Retina (tissue), 1 donor: ENCODE results near the gene BMPER.

Source experiments
- DNase-seq: peaks from one replicate; pipeline ENCODE4 v3.0.0-alpha.2; 2016

Gene BMPER

GRCh38 chr7:34036051-34036920 is 130.9 kb downstream of the BMPER start:
- DNase-seq, result no peak

- no peak for DNase-seq
Observed at GRCh38 chr7:34036972-34037792, 131.8 kb downstream of the BMPER start.

GRCh38 chr7:34038816-34039470 is 133.6 kb downstream of the BMPER start:
- DNase-seq, result no peak

- DNase-seq, result no peak
Observed at GRCh38 chr7:34041707-34042106, 136.4 kb downstream of the BMPER start.

GRCh38 chr7:34042406-34042805 is 137.1 kb downstream of the BMPER start:
- no peak for DNase-seq

GRCh38 chr7:34043461-34044305 is 138.3 kb downstream of the BMPER start:
- DNase-seq, result no peak

GRCh38 chr7:34044306-34044643 is 138.9 kb downstream of the BMPER start:
- DNase-seq, result no peak

- DNase-seq, result peak; percentile 15
Observed at GRCh38 chr7:34044734-34045353, 139.5 kb downstream of the BMPER start.

- no peak for DNase-seq
Observed at GRCh38 chr7:34048445-34048844, 143.1 kb downstream of the BMPER start.

GRCh38 chr7:34054075-34054474 is 148.7 kb downstream of the BMPER start:
- no peak for DNase-seq

- no peak for DNase-seq
Observed at GRCh38 chr7:34057136-34057535, 151.8 kb downstream of the BMPER start.

GRCh38 chr7:34057956-34058355 is 152.6 kb downstream of the BMPER start:
- DNase-seq, result no peak

- no peak for DNase-seq
Observed at GRCh38 chr7:34058801-34059135, 153.4 kb downstream of the BMPER start.

- peak; percentile 24 for DNase-seq
Observed at GRCh38 chr7:34059136-34059828, 153.9 kb downstream of the BMPER start.

- DNase-seq, result no peak
Observed at GRCh38 chr7:34060196-34060947, 155.0 kb downstream of the BMPER start.

GRCh38 chr7:34061149-34061548 is 155.8 kb downstream of the BMPER start:
- DNase-seq, result no peak

- DNase-seq, result no peak
Observed at GRCh38 chr7:34062341-34062740, 157.0 kb downstream of the BMPER start.

- no peak for DNase-seq
Observed at GRCh38 chr7:34062826-34063225, 157.5 kb downstream of the BMPER start.

GRCh38 chr7:34064519-34065158 is 159.3 kb downstream of the BMPER start:
- no peak for DNase-seq

GRCh38 chr7:34066411-34066810 is 161.1 kb downstream of the BMPER start:
- no peak for DNase-seq
